ENCODE results near the gene KLHL15. TPM values are rescaled to one million over a fixed set of nuclear protein-coding genes. Genes with fewer than 3 reads are reported as not detected.

Gene KLHL15
- total and polyA plus RNA-seq, 2 of the 13 experiments (the other 11 are each of a cell fraction or from before 2014, with no cell fraction given), result 2.8 to 5.5 TPM

DNA sequence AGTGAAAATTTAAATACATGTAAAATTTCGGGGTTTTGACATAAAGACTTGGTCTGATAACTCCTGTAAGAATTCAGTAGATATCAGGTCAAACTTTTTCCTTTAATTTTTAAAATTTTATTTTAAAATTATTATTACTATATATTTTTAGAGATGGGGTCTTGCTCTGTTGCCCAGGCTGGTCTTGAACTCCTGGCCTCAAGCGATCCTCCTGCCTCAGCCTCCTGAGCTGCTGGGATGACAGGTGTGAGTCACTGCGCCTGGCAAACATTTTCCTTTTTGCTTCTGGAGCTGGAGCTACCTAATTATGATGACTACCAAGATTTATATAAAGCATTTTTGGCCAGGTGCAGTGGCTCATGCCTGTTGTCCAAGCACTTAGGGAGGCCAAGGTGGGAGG is 37.3 kb downstream of the KLHL15 start:
- Histone ChIP-seq H3K4me3 (replicated peaks in 1 of 3; ENCODE audit: insufficient read depth in 1 of 3, low read depth in 2 of 3, low read length in 3 of 3) (no peak overlapping the region), H2AFZ (ENCODE audit: low read length) (no peak overlapping the region), H3K79me2 (ENCODE audit: insufficient read depth, low read length) (no peaks in the 10 kb centered on the region), H3K4me1 (ENCODE audit: insufficient read depth, low read length) (no peaks in the 10 kb centered on the region), H3K4me2 (ENCODE audit: low read depth, low read length) (no peak overlapping the region), H4K20me1 (ENCODE audit: insufficient read depth, low read length) (no peaks in the 10 kb centered on the region), H3K9me3 (ENCODE audit: low read length) (no peaks in the 10 kb centered on the region), H3K9ac (ENCODE audit: insufficient read depth, low read depth, low read length) (no peak overlapping the region), H3K36me3 (replicated peaks in 1 of 2; ENCODE audit: control insufficient read depth in 1 of 2, insufficient read depth in 2 of 2, low read length in 2 of 2) (peaks cover 5 to 13% of the 10 kb centered on the region in 2 experiments; a peak in 4 of 5 replicates), H3K27ac (ENCODE audit: extremely low read length, insufficient read depth, low read length) (no peak overlapping the region), H3K27me3 (ENCODE audit: control insufficient read depth in 1 of 2, insufficient read depth in 2 of 2, low read length in 2 of 2) (no peaks in the 10 kb centered on the region)
- FAIRE-seq, result no peak
- POLR2A ChIA-PET, result no interaction called here
- no peak for ATAC-seq
- in situ Hi-C loops (cut with HindIII; ENCODE audit: extremely low pct_ligation_motif_present, low pct_unique_long_range_greater_than_20kb), result no loop called here
- CTCF ChIA-PET (ENCODE audit: low intra/inter-chr PET ratio, low total read pairs), result no interaction called here
- BruUV-seq (replicated peaks), result no TSS peak
- WGBS (ENCODE audit: low lambda C conversion rate), result 96% methylated on average over 3 of the region's 3 CpGs
- TF ChIP-seq NFE2L1 (CRISPR knock-in tag; IDR thresholded peaks at IDR 0.05; ENCODE audit: borderline replicate concordance), result no peak
- no peak for TF ChIP-seq SKI (IDR thresholded peaks at IDR 0.05; ENCODE audit: partially characterized antibody)
- no peak for TF ChIP-seq HNRNPUL1 (IDR thresholded peaks at IDR 0.05; ENCODE audit: low read depth, low read length)
- TF ChIP-seq ZNF383 (CRISPR knock-in tag; IDR thresholded peaks at IDR 0.05; ENCODE audit: borderline replicate concordance), result no peak
- intact Hi-C loops (cut with micrococcal nuclease; ENCODE audit: unreplicated experiment), result no loop called here
- DNase-seq (ENCODE audit: low spot score), result no peak

GRCh38 chrX:23982891-23983290 is 44.1 kb downstream of the KLHL15 start:
- 100% methylated on average over 1 of the region's 1 CpG for WGBS (ENCODE audit: low lambda C conversion rate)
- intact Hi-C loops (cut with micrococcal nuclease; ENCODE audit: unreplicated experiment), result no loop called here
- Histone ChIP-seq H3K9ac (ENCODE audit: insufficient read depth, low read depth, low read length) (no peak overlapping the region), H3K27me3 (ENCODE audit: control insufficient read depth in 1 of 2, insufficient read depth in 2 of 2, low read length in 2 of 2) (no peaks in the 10 kb centered on the region), H3K4me1 (ENCODE audit: insufficient read depth, low read length) (no peaks in the 10 kb centered on the region), H4K20me1 (ENCODE audit: insufficient read depth, low read length) (no peaks in the 10 kb centered on the region), H3K4me2 (ENCODE audit: low read depth, low read length) (no peak overlapping the region), H3K4me3 (replicated peaks in 1 of 3; ENCODE audit: insufficient read depth in 1 of 3, low read depth in 2 of 3, low read length in 3 of 3) (no peak overlapping the region), H3K79me2 (ENCODE audit: insufficient read depth, low read length) (no peaks in the 10 kb centered on the region), H2AFZ (ENCODE audit: low read length) (no peak overlapping the region), H3K27ac (ENCODE audit: extremely low read length, insufficient read depth, low read length) (no peak overlapping the region), H3K36me3 (replicated peaks in 1 of 2; ENCODE audit: control insufficient read depth in 1 of 2, insufficient read depth in 2 of 2, low read length in 2 of 2) (peaks cover 1 to 8% of the 10 kb centered on the region in 2 experiments; a peak in 3 of 5 replicates), H3K9me3 (ENCODE audit: low read length) (no peaks in the 10 kb centered on the region)
- DNase-seq (ENCODE audit: low spot score), result no peak
- ChIA-PET POLR2A (no interaction called here), CTCF (ENCODE audit: low intra/inter-chr PET ratio, low total read pairs) (no interaction called here)
- no TSS peak for BruUV-seq (replicated peaks)
- ATAC-seq, result no peak
- in situ Hi-C loops (cut with HindIII; ENCODE audit: extremely low pct_ligation_motif_present, low pct_unique_long_range_greater_than_20kb), result no loop called here
- no peak for FAIRE-seq
- no peak for TF ChIP-seq CCDC6 (CRISPR knock-in tag; IDR thresholded peaks at IDR 0.05)
- TF ChIP-seq, protein P1, sequence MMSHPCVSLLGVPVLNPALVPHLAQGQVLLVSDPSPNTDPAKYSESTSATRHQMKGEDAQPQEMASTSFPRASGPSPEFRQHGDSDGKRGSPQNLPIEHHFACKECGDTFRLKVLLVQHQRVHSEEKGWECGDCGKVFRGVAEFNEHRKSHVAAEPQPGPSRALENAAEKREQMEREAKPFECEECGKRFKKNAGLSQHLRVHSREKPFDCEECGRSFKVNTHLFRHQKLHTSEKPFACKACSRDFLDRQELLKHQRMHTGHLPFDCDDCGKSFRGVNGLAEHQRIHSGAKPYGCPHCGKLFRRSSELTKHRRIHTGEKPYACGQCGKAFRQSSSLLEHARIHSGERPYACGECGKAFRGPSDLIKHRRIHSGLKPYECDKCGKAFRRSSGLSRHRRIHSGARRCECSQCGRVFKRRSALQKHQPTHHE (CRISPR knock-in tag; IDR thresholded peaks at IDR 0.05; ENCODE audit: borderline replicate concordance), result no peak
- TF ChIP-seq, protein P2, sequence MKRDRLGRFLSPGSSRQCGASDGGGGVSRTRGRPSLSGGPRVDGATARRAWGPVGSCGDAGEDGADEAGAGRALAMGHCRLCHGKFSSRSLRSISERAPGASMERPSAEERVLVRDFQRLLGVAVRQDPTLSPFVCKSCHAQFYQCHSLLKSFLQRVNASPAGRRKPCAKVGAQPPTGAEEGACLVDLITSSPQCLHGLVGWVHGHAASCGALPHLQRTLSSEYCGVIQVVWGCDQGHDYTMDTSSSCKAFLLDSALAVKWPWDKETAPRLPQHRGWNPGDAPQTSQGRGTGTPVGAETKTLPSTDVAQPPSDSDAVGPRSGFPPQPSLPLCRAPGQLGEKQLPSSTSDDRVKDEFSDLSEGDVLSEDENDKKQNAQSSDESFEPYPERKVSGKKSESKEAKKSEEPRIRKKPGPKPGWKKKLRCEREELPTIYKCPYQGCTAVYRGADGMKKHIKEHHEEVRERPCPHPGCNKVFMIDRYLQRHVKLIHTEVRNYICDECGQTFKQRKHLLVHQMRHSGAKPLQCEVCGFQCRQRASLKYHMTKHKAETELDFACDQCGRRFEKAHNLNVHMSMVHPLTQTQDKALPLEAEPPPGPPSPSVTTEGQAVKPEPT (CRISPR knock-in tag; IDR thresholded peaks at IDR 0.05; ENCODE audit: low read depth), result no peak
- no peak for TF ChIP-seq ZNF451 (CRISPR knock-in tag; IDR thresholded peaks at IDR 0.05)
- TF ChIP-seq GZF1 (CRISPR knock-in tag; IDR thresholded peaks at IDR 0.05), result no peak
- no peak for TF ChIP-seq ZMYM2 (CRISPR knock-in tag; IDR thresholded peaks at IDR 0.05)
- TF ChIP-seq CC2D1A (CRISPR knock-in tag; IDR thresholded peaks at IDR 0.05), result no peak
- TF ChIP-seq CAMTA2 (CRISPR knock-in tag; IDR thresholded peaks at IDR 0.05; ENCODE audit: borderline replicate concordance), result no peak
- TF ChIP-seq ZSCAN25 (CRISPR knock-in tag; IDR thresholded peaks at IDR 0.05), result no peak
- TF ChIP-seq, protein P3, sequence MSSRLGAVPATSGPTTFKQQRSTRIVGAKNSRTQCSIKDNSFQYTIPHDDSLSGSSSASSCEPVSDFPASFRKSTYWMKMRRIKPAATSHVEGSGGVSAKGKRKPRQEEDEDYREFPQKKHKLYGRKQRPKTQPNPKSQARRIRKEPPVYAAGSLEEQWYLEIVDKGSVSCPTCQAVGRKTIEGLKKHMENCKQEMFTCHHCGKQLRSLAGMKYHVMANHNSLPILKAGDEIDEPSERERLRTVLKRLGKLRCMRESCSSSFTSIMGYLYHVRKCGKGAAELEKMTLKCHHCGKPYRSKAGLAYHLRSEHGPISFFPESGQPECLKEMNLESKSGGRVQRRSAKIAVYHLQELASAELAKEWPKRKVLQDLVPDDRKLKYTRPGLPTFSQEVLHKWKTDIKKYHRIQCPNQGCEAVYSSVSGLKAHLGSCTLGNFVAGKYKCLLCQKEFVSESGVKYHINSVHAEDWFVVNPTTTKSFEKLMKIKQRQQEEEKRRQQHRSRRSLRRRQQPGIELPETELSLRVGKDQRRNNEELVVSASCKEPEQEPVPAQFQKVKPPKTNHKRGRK (CRISPR knock-in tag; IDR thresholded peaks at IDR 0.05), result no peak

Measured in HepG2 (cell line).